Measurements from ENCODE around the gene TTN. TPM values are rescaled to one million over a fixed set of nuclear protein-coding genes. Genes with fewer than 3 reads are reported as not detected.
A peak's percentile ranks its signal among the peaks of the same experiment; 100 is the strongest.

The TTN gene
- total RNA-seq, 1 experiment from 2014 or later = under 0.01 TPM

DNA sequence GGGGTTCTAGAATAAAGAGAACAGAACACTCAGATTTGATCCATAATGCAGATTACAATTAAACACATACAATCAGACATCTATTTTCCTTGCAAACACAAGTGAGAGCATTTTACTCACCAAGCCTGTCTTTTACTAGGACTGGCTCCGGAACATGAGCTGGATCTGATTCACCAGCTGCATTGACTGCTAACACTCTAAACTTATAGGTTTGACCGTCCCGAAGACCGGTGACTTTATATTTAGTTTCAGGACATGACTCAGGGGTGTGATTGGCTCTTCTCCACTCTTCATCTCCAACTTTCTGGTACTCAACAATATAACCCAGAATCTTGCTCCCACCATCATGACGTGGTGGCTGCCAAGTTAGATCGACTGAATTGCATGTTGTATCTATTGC, 214.6 kb downstream of the TTN start:
- Mint-ChIP-seq H3K27ac (ENCODE audit: low read depth, unreplicated experiment) (no peak overlapping the region), H3K36me3 (ENCODE audit: insufficient read depth, unreplicated experiment) (no peaks in the 10 kb centered on the region), H3K4me1 (ENCODE audit: insufficient read depth, unreplicated experiment) (no peaks in the 10 kb centered on the region), H3K9me3 (ENCODE audit: unreplicated experiment) (no peaks in the 10 kb centered on the region), H3K27me3 (ENCODE audit: insufficient read depth, unreplicated experiment) (no peaks in the 10 kb centered on the region), H3K4me3 (ENCODE audit: unreplicated experiment) (no peak overlapping the region)
- POLR2A ChIA-PET = no interaction called here
- BruUV-seq (replicated peaks) = no TSS peak
- no peak for DNase-seq (ENCODE audit: unreplicated experiment)
- intact Hi-C loops (cut with micrococcal nuclease) = no loop called here
- CTCF ChIA-PET = interaction anchor here (0.7 kb wide), 1 partner anchor 34 kb away, joined by 3 read pairs; no protein-coding TSS in a partner anchor
- TF ChIP-seq, protein P1, sequence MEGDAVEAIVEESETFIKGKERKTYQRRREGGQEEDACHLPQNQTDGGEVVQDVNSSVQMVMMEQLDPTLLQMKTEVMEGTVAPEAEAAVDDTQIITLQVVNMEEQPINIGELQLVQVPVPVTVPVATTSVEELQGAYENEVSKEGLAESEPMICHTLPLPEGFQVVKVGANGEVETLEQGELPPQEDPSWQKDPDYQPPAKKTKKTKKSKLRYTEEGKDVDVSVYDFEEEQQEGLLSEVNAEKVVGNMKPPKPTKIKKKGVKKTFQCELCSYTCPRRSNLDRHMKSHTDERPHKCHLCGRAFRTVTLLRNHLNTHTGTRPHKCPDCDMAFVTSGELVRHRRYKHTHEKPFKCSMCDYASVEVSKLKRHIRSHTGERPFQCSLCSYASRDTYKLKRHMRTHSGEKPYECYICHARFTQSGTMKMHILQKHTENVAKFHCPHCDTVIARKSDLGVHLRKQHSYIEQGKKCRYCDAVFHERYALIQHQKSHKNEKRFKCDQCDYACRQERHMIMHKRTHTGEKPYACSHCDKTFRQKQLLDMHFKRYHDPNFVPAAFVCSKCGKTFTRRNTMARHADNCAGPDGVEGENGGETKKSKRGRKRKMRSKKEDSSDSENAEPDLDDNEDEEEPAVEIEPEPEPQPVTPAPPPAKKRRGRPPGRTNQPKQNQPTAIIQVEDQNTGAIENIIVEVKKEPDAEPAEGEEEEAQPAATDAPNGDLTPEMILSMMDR (IDR thresholded peaks at IDR 0.05; ENCODE audit: unreplicated experiment) = no peak

DNA sequence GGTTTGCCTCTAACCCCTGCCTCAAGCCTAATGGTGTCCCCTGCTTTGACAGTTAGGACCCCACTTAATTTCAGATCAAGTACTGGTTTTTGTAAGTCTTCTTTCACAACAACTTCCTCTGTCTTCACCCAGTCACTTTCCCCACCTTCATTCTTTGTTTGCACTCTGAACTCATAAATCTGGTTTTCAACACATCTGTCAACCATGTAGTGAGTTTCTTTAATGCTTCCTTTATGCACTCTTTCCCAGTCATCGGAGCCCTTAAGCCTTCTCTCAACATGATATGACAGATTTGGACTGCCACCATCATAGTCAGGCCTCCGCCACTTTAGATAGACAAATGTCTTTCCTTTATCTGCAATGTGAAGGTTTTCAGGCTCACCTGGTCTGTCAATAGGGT, 217.9 kb downstream of the TTN start:
- POLR2A ChIA-PET = no interaction called here
- Mint-ChIP-seq H3K4me1 (ENCODE audit: insufficient read depth, unreplicated experiment) (no peaks in the 10 kb centered on the region), H3K9me3 (ENCODE audit: unreplicated experiment) (no peaks in the 10 kb centered on the region), H3K36me3 (ENCODE audit: insufficient read depth, unreplicated experiment) (no peaks in the 10 kb centered on the region), H3K27ac (ENCODE audit: low read depth, unreplicated experiment) (no peak overlapping the region), H3K27me3 (ENCODE audit: insufficient read depth, unreplicated experiment) (no peaks in the 10 kb centered on the region), H3K4me3 (ENCODE audit: unreplicated experiment) (no peak overlapping the region)
- BruUV-seq (replicated peaks) = no TSS peak
- no peak for DNase-seq (ENCODE audit: unreplicated experiment)
- CTCF ChIA-PET = no interaction called here
- TF ChIP-seq, protein P1 (IDR thresholded peaks at IDR 0.05; ENCODE audit: unreplicated experiment) = no peak
- intact Hi-C loops (cut with micrococcal nuclease) = no loop called here

DNA sequence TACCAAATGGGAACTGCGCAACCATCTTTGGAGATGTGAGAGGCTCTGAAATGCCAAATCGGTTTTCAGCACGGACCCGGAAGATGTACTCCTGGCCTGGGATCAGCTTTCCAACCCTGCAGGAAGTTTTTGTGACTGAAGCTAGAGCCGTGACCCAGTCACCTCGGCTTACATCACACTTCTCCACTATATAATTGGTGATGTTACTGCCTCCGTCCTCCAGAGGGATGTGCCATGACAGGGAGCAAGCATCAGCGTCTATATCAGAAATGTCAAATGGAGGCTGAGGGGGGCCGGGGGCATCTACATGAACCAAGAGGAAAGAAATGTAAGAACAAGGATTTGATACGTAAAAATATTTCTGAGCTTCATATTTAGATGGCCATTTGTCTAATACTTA, 222.6 kb downstream of the TTN start:
- ChIA-PET CTCF (interaction anchor here (0.6 kb wide), 1 partner anchor 71 kb away, joined by 3 read pairs; no protein-coding TSS in a partner anchor), POLR2A (no interaction called here)
- Mint-ChIP-seq H3K27ac (ENCODE audit: low read depth, unreplicated experiment) (no peak overlapping the region), H3K4me3 (ENCODE audit: unreplicated experiment) (no peak overlapping the region), H3K4me1 (ENCODE audit: insufficient read depth, unreplicated experiment) (no peaks in the 10 kb centered on the region), H3K36me3 (ENCODE audit: insufficient read depth, unreplicated experiment) (peaks cover 5% of the 10 kb centered on the region), H3K9me3 (ENCODE audit: unreplicated experiment) (no peaks in the 10 kb centered on the region), H3K27me3 (ENCODE audit: insufficient read depth, unreplicated experiment) (no peaks in the 10 kb centered on the region)
- no peak for DNase-seq (ENCODE audit: unreplicated experiment)
- intact Hi-C loops (cut with micrococcal nuclease) = no loop called here
- TF ChIP-seq, protein P1 (IDR thresholded peaks at IDR 0.05; ENCODE audit: unreplicated experiment) = no peak
- no TSS peak for BruUV-seq (replicated peaks)

DNA sequence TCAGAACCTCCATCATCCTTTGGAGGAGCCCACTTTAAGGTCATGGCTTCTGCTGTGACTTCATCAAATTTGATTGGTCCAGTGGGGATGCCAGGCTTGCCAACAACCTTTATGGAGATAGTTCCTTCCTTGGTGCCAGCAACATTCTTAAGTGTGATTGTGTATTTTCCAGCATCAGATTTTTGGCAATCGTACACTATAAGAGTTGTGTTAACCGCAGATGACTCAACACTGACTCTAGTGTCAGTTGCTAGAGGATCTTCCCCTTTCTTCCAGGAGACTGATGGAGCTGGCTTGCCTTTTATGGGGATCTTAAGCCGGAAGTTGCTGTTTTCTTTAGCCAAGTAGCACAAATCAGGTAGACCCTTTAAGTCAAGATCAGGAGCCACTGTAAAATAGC, 228.2 kb downstream of the TTN start:
- H3K27me3 Mint-ChIP-seq (ENCODE audit: insufficient read depth, unreplicated experiment) = no peaks in the 10 kb centered on the region
- H3K4me3 Mint-ChIP-seq (ENCODE audit: unreplicated experiment) = no peak overlapping the region
- ChIA-PET CTCF (no interaction called here), POLR2A (no interaction called here)
- DNase-seq (ENCODE audit: unreplicated experiment) = peak; percentile 77
- TF ChIP-seq, protein P1 (IDR thresholded peaks at IDR 0.05; ENCODE audit: unreplicated experiment) = no peak
- peaks cover 22% of the 10 kb centered on the region for H3K36me3 Mint-ChIP-seq (ENCODE audit: insufficient read depth, unreplicated experiment)
- H3K27ac Mint-ChIP-seq (ENCODE audit: low read depth, unreplicated experiment) = no peak overlapping the region
- no TSS peak for BruUV-seq (replicated peaks)
- no peaks in the 10 kb centered on the region for H3K9me3 Mint-ChIP-seq (ENCODE audit: unreplicated experiment)
- intact Hi-C loops (cut with micrococcal nuclease) = no loop called here
- H3K4me1 Mint-ChIP-seq (ENCODE audit: insufficient read depth, unreplicated experiment) = no peaks in the 10 kb centered on the region

Measured in MCF 10A (cell line).